ENCODE data around the gene PNLIPRP2. TPM values are rescaled to one million over a fixed set of nuclear protein-coding genes. Genes with fewer than 3 reads are reported as not detected.

The PNLIPRP2 gene
- polyA plus RNA-seq, 1 donor, result not detected

GRCh38 chr10:116612107-116612769, 8.5 kb upstream of the PNLIPRP2 start:
- no peak for DNase-seq

GRCh38 chr10:116613471-116613870, 7.3 kb upstream of the PNLIPRP2 start:
- DNase-seq, result no peak

- DNase-seq, result no peak
Measured at GRCh38 chr10:116614796-116615195, 6.0 kb upstream of the PNLIPRP2 start.

GRCh38 chr10:116615199-116615776, 5.5 kb upstream of the PNLIPRP2 start:
- no peak for DNase-seq

GRCh38 chr10:116621476-116621875, 723 bp downstream of the PNLIPRP2 start:
- no peak for DNase-seq

- no peak for DNase-seq
Measured at GRCh38 chr10:116621934-116622655, 1.3 kb downstream of the PNLIPRP2 start.

GRCh38 chr10:116625845-116626244, 5.1 kb downstream of the PNLIPRP2 start:
- DNase-seq, result no peak

- no peak for DNase-seq
Measured at GRCh38 chr10:116626815-116627214, 6.1 kb downstream of the PNLIPRP2 start.

GRCh38 chr10:116627386-116627933, 6.7 kb downstream of the PNLIPRP2 start:
- peak; percentile 16 for DNase-seq

- no peak for DNase-seq
Measured at GRCh38 chr10:116629340-116629739, 8.6 kb downstream of the PNLIPRP2 start.

- DNase-seq, result no peak
Measured at GRCh38 chr10:116630020-116630419, 9.3 kb downstream of the PNLIPRP2 start.

GRCh38 chr10:116631871-116632295, 11.1 kb downstream of the PNLIPRP2 start:
- no peak for DNase-seq

- no peak for DNase-seq
Measured at GRCh38 chr10:116632596-116633215, 12.0 kb downstream of the PNLIPRP2 start.

- no peak for DNase-seq
Measured at GRCh38 chr10:116633216-116633600, 12.5 kb downstream of the PNLIPRP2 start.

GRCh38 chr10:116634126-116634975, 13.6 kb downstream of the PNLIPRP2 start:
- DNase-seq, result no peak

- no peak for DNase-seq
Measured at GRCh38 chr10:116636385-116636784, 15.6 kb downstream of the PNLIPRP2 start.

GRCh38 chr10:116636976-116637375, 16.2 kb downstream of the PNLIPRP2 start:
- no peak for DNase-seq

GRCh38 chr10:116637830-116638229, 17.1 kb downstream of the PNLIPRP2 start:
- DNase-seq, result no peak

GRCh38 chr10:116646502-116646901, 25.7 kb downstream of the PNLIPRP2 start:
- no peak for DNase-seq

GRCh38 chr10:116648903-116649302, 28.1 kb downstream of the PNLIPRP2 start:
- no peak for DNase-seq

GRCh38 chr10:116653885-116654284, 33.1 kb downstream of the PNLIPRP2 start:
- DNase-seq, result no peak

GRCh38 chr10:116654816-116655215, 34.1 kb downstream of the PNLIPRP2 start:
- DNase-seq, result no peak
